ENCODE data around the gene LAP3. TPM values are rescaled to one million over a fixed set of nuclear protein-coding genes. Genes with fewer than 3 reads are reported as not detected.
A peak's percentile ranks its signal among the peaks of the same experiment; 100 is the strongest.
"Not testable (repeated sequence)": the region's sequence is repeated elsewhere in the genome, so short reads cannot be mapped to it uniquely, and the experiment has no call there.

Gene LAP3
- total RNA-seq: 114 and 126 TPM in 2 replicates

GRCh38 chr4:17576932-17577664 is at the start of gene LAP3:
TSS of gene LAP3 (plus strand) at chr4:17577198. CDS start at chr4:17577466, 268 bp downstream.
- Mint-ChIP-seq H3K4me1 (peaks cover 37% of the 10 kb centered on the region), H3K4me3 (peak within 1 kb of the TSS; percentile 97), H3K27ac (peak within 1 kb of the TSS; percentile 96), H3K9me3 (no peaks in the 10 kb centered on the region), H3K27me3 (no peaks in the 10 kb centered on the region), H3K36me3 (ENCODE audit: low read depth) (peaks cover 29% of the 10 kb centered on the region)
- intact Hi-C loops (cut with micrococcal nuclease): loop anchor here (1.0 to 5.0 kb wide), 8 partner anchors 28 to 1895 kb away; partner anchors contain the start of genes DCAF16, FAM200B, LCORL and MED28
- peak; percentile 100 for DNase-seq

DNA sequence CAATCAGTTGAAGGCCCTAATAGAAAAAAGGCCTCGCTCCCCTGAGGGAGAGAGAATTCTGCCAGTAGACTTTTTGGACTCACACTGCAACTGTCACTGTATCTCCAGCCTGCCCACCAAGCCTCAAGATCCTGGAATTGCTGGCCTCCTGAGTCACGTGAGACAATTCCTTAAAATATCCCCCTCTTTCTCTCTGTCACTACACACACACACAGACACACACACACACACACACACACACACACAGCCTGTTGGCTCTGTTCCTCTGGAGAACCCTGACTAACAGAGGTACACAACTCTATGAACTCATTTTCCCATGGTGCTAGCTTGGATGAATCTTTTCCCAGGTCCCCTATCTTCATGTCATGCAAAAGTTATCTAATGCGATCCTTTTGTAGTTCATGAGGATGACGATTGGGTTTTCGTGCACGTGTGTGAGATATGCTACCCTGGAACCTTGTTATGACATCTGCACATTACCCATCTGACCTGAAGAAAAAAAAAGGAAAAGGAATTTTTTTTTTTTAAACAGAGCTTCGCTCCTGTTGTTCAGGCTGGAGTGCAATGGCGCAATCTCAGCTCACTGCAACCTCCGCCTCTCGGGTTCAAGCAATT is 48.3 kb upstream of the LAP3 start:
- DNase-seq: no peak
- no peaks in the 10 kb centered on the region for H3K4me1 Mint-ChIP-seq

GRCh38 chr4:17531538-17532285 is 45.3 kb upstream of the LAP3 start:
- intact Hi-C loops (cut with micrococcal nuclease): no loop called here
- no peak for DNase-seq
- no peak overlapping the region for H3K4me3 Mint-ChIP-seq

More for the DNA sequence above, 48.3 kb upstream of the LAP3 start:
- Mint-ChIP-seq H3K27ac (no peak overlapping the region), H3K9me3 (no peaks in the 10 kb centered on the region), H3K27me3 (peaks cover 17% of the 10 kb centered on the region), H3K36me3 (ENCODE audit: low read depth) (no peaks in the 10 kb centered on the region), H3K4me3 (no peak overlapping the region)
- intact Hi-C loops (cut with micrococcal nuclease): no loop called here

DNA sequence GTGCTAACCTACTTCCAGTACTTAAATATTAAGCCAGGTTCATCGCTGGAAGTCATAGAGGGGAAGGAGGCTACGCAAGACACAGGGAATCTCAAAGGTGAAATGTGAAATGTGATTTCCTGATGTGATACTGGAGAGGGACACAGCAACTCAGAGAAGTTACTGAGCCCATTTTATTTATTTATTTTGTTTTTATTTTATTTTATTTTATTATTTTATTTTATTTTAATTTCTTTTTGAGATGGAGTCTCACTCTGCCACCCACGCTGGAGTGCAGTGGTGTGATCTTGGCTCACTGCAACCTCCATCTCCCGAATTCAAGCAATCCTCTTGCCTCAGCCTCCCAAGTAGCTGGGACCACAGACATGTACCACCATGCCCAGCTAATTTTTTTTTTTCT is 42.3 kb upstream of the LAP3 start:
- H3K9me3 Mint-ChIP-seq: no peaks in the 10 kb centered on the region
- H3K36me3 Mint-ChIP-seq (ENCODE audit: low read depth): no peaks in the 10 kb centered on the region
- DNase-seq: no peak
- no peaks in the 10 kb centered on the region for H3K4me1 Mint-ChIP-seq
- intact Hi-C loops (cut with micrococcal nuclease): no loop called here
- H3K27me3 Mint-ChIP-seq: peaks cover 3% of the 10 kb centered on the region
- H3K4me3 Mint-ChIP-seq: no peak overlapping the region
- H3K27ac Mint-ChIP-seq: no peak overlapping the region

More at GRCh38 chr4:17531538-17532285, 45.3 kb upstream of the LAP3 start:
- H3K4me1 Mint-ChIP-seq: no peaks in the 10 kb centered on the region
- H3K36me3 Mint-ChIP-seq (ENCODE audit: low read depth): no peaks in the 10 kb centered on the region
- no peak overlapping the region for H3K27ac Mint-ChIP-seq
- H3K27me3 Mint-ChIP-seq: peaks cover 10% of the 10 kb centered on the region
- H3K9me3 Mint-ChIP-seq: no peaks in the 10 kb centered on the region

DNA sequence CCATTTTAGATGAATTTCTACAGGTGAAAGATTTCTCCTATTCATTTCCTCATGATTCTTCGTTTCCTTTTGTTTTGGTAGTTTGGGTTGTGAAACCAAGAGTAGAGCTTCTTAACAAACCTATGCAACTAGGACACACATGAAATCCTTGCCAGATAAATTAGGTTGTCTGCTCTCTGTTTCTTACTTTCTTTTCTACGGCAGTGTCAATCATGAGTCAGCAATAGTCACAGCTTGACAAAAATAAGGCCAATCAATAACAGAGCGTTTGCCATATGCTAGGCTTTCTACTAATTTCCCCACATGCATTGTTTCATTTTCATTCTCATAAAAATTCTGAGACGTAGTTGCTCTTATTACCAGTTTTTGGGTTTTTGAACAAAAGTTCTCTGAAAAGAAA is 41.8 kb upstream of the LAP3 start:
- no peak for DNase-seq
- intact Hi-C loops (cut with micrococcal nuclease): no loop called here
- no peak overlapping the region for H3K4me3 Mint-ChIP-seq
- peaks cover 6% of the 10 kb centered on the region for H3K27me3 Mint-ChIP-seq
- no peaks in the 10 kb centered on the region for H3K9me3 Mint-ChIP-seq
- H3K4me1 Mint-ChIP-seq: no peaks in the 10 kb centered on the region
- H3K36me3 Mint-ChIP-seq (ENCODE audit: low read depth): no peaks in the 10 kb centered on the region
- H3K27ac Mint-ChIP-seq: no peak overlapping the region

GRCh38 chr4:17535906-17536305 is 41.1 kb upstream of the LAP3 start:
- no peak for DNase-seq
- H3K4me3 Mint-ChIP-seq: no peak overlapping the region
- H3K27ac Mint-ChIP-seq: no peak overlapping the region
- H3K36me3 Mint-ChIP-seq (ENCODE audit: low read depth): no peaks in the 10 kb centered on the region
- intact Hi-C loops (cut with micrococcal nuclease): no loop called here
- H3K9me3 Mint-ChIP-seq: no peaks in the 10 kb centered on the region
- H3K4me1 Mint-ChIP-seq: no peaks in the 10 kb centered on the region
- peaks cover 6% of the 10 kb centered on the region for H3K27me3 Mint-ChIP-seq

DNA sequence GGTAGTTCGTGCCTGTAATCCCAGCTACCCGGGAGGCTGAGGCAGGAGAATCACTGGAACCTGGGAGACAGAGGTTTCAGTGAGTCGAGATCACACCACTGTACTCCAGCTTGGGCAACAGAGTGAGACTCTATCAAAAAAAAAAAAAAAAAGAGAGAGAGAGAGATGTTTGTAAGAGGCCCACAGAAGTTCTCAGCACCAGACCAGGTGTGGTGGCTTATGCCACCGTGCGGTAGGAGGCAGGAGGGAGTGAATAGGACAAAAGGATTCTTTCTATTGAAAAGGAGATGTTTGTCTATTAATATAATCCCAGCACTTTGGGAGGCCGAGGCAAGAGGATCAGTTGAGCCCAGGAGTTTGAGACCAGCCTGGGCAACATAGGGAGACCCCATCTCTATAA is 39.9 kb upstream of the LAP3 start:
- DNase-seq; H3K4me1 Mint-ChIP-seq; intact Hi-C loops (cut with micrococcal nuclease); H3K9me3 Mint-ChIP-seq; H3K27me3 Mint-ChIP-seq; H3K4me3 Mint-ChIP-seq; H3K36me3 Mint-ChIP-seq (ENCODE audit: low read depth); H3K27ac Mint-ChIP-seq: not testable (repeated sequence)

GRCh38 chr4:17544205-17544604 is 32.8 kb upstream of the LAP3 start:
- H3K4me3 Mint-ChIP-seq: no peak overlapping the region
- peaks cover 12% of the 10 kb centered on the region for H3K27me3 Mint-ChIP-seq
- no peak for DNase-seq
- H3K4me1 Mint-ChIP-seq: peaks cover 3% of the 10 kb centered on the region
- no peaks in the 10 kb centered on the region for H3K36me3 Mint-ChIP-seq (ENCODE audit: low read depth)
- H3K9me3 Mint-ChIP-seq: no peaks in the 10 kb centered on the region
- H3K27ac Mint-ChIP-seq: no peak overlapping the region
- intact Hi-C loops (cut with micrococcal nuclease): no loop called here

DNA sequence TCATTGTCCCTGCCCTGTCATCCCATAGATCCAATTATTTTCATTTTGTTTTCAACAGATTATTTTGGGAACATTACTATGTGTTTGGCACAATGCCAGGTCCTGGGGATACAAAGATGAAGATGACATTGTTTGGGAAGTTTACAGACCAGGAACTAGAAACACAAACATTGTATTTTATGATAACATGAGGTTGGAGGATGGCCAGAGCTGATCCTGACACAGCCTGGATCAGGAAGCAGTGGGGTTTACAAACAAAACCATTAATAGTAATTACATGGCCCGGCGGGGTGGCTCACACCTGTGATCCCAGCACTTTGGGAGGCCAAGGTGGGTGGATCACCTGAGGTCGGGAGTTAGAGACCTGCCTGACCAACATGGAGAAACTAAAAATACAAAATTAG is 32.2 kb upstream of the LAP3 start:
- no peak overlapping the region for H3K27ac Mint-ChIP-seq
- peaks cover 11% of the 10 kb centered on the region for H3K27me3 Mint-ChIP-seq
- H3K4me3 Mint-ChIP-seq: no peak overlapping the region
- intact Hi-C loops (cut with micrococcal nuclease): no loop called here
- DNase-seq: no peak
- no peaks in the 10 kb centered on the region for H3K9me3 Mint-ChIP-seq
- no peaks in the 10 kb centered on the region for H3K36me3 Mint-ChIP-seq (ENCODE audit: low read depth)
- H3K4me1 Mint-ChIP-seq: peaks cover 3% of the 10 kb centered on the region

- intact Hi-C loops (cut with micrococcal nuclease): no loop called here
- no peak for DNase-seq
- Mint-ChIP-seq H3K36me3 (ENCODE audit: low read depth) (no peaks in the 10 kb centered on the region), H3K4me3 (no peak overlapping the region), H3K4me1 (peaks cover 3% of the 10 kb centered on the region), H3K27ac (no peak overlapping the region), H3K27me3 (peaks cover 8% of the 10 kb centered on the region), H3K9me3 (no peaks in the 10 kb centered on the region)
Observed at GRCh38 chr4:17545374-17546140, 31.4 kb upstream of the LAP3 start.

DNA sequence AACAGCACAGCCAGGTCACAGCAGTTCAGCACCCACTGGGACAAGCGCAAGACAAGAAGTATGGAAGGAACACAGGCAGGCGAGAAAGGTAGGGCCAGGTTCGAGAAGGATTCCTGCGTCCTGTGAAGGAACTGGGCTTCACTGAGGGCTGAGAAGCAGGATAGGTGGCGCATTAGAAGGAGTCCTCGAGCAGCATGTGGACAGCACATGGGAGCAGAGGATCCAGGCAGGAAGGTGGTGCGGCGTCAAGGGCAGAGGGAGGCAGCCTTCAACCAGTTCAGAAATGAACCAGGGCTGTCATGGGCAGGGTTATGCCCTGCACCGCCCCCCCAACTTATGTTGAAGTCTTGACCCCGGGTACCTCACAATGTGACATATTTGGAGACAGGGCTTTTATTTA is 30.8 kb upstream of the LAP3 start:
- intact Hi-C loops (cut with micrococcal nuclease): no loop called here
- peaks cover 3% of the 10 kb centered on the region for H3K4me1 Mint-ChIP-seq
- H3K36me3 Mint-ChIP-seq (ENCODE audit: low read depth): no peaks in the 10 kb centered on the region
- DNase-seq: no peak
- peaks cover 6% of the 10 kb centered on the region for H3K27me3 Mint-ChIP-seq
- no peak overlapping the region for H3K4me3 Mint-ChIP-seq
- H3K9me3 Mint-ChIP-seq: no peaks in the 10 kb centered on the region
- no peak overlapping the region for H3K27ac Mint-ChIP-seq

GRCh38 chr4:17546678-17547077 is 30.3 kb upstream of the LAP3 start:
- H3K27me3 Mint-ChIP-seq: peaks cover 8% of the 10 kb centered on the region

DNA sequence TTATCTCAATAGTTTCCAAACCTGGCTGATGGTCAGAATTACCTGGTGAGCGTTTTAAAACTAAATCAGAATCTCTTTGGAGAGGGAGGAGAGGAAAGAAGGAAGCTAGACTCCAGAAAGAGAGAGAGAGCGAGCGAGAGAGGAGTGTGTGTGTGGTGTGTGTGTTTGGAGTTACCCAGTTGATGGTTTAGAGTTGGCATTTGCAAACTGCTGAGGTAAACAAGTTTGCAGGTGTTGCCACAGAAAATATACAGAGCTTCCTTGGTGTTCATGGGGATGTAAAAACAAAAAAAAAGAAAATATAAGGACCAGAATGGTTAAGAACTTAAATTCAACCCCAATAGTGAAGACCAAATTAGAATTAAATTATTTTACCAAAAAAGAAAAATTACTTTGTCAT is 26.4 kb upstream of the LAP3 start:
- no peaks in the 10 kb centered on the region for H3K9me3 Mint-ChIP-seq
- peaks cover 8% of the 10 kb centered on the region for H3K4me1 Mint-ChIP-seq
- H3K4me3 Mint-ChIP-seq: no peak overlapping the region
- peaks cover 16% of the 10 kb centered on the region for H3K27me3 Mint-ChIP-seq
- H3K36me3 Mint-ChIP-seq (ENCODE audit: low read depth): no peaks in the 10 kb centered on the region
- DNase-seq: no peak
- intact Hi-C loops (cut with micrococcal nuclease): no loop called here
- H3K27ac Mint-ChIP-seq: no peak overlapping the region

More at GRCh38 chr4:17546678-17547077, 30.3 kb upstream of the LAP3 start:
- no peak for DNase-seq
- peaks cover 3% of the 10 kb centered on the region for H3K4me1 Mint-ChIP-seq
- H3K4me3 Mint-ChIP-seq: no peak overlapping the region
- H3K9me3 Mint-ChIP-seq: no peaks in the 10 kb centered on the region
- no peak overlapping the region for H3K27ac Mint-ChIP-seq
- intact Hi-C loops (cut with micrococcal nuclease): no loop called here
- H3K36me3 Mint-ChIP-seq (ENCODE audit: low read depth): no peaks in the 10 kb centered on the region
